ELR (cell line): ENCODE results near the gene LGMN.
A peak's percentile ranks its signal among the peaks of the same experiment; 100 is the strongest.
"Not testable (repeated sequence)": the region's sequence is repeated elsewhere in the genome, so short reads cannot be mapped to it uniquely, and the experiment has no call there.

ENCODE experiments used
- DNase-seq: peaks from one replicate; pipeline ENCODE4 v3.0.0-alpha.2; 2015; ENCODE audit warnings: low read depth

The LGMN gene

DNA sequence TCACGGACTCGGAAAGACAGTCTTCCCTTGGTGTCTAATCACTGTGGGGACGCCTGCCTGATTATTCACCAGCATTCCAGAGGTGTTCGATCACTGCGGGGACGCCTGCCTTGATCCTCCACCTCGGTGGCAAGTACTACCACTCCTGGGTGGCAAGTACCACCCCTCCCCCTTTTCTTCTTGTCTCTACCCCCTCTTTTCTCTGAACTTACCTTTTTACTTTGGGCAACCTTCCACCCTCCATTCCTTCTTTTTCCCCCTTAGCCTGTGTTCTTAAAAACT, 12.0 kb upstream of the LGMN start:
- no peak for DNase-seq

DNA sequence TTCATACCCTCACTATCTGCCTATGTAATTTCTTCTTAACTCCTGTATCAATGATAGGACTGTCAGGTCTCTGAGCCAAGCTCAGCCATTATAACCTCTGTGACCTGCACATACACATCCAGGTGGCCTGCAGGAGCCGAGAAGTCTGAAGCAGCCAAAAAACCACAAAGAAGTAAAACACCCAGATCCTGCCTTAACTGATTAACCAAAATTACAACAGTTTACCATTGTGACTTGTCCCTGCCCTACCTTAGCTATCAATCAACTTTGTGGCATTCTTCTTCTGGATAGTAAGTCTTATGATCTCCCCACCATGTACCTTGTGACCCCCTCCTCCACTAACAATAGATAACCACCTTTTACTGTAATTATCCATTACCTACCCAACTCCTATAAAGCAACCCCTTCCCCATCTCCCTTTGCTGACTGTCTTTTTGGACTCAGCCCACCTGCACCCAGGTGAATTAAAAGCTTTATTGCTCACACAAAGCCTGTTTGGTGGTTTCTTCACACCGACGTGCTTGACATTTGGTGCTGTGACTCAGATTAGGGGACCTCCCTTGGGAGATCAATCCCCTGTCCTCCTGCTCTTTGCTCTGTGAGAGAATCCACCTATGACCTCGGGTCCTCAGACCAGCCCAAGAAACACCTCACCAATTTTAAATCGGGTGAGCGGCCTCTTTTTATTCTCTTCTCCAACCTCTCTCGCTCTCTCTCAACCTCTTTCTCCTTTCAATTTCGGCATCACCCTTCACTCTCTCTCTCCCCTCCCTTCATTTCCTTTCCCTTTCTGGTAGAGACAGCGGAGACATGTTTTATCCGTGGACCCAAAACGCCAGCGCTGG, 11.5 kb upstream of the LGMN start:
- no peak for DNase-seq

DNA sequence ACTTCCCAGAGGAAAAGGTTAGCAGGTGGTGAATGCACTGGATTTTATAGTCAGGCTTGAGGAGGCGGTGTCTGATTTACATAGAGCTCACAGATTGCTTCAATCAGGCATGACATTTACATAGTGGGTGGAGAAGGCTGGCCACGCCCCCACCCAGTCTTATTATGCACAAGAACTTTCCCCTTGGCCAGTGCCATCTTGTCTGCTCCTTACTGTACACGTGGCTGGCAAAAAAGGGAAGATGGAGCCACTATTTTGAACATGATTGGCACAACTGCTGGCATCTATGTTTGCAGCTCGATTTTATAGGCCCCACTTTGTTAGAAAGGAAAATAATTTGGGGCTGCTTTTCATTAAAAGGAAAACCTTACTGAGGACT, 10.9 kb upstream of the LGMN start:
- DNase-seq = peak; percentile 37

DNA sequence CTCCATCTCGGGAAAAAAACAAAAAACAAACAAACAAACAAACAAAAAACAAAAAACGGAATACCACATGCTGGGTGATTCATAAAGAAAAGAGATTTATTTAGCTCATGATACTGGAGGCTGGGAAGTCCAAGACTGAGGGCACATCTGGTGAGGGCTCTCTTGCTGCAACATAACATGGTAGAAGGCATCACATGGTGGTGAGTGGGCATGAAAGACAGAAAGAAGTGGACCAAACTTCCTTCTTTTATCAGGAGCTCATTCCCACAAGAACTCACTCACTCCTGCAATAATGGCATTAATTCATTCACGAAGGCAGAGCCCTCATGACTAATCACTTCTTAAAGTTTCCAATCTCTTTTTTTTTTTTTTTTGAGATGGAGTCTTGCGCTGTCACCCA, 8.0 kb upstream of the LGMN start:
- no peak for DNase-seq

GRCh38 chr14:92755495-92755894, 7.1 kb upstream of the LGMN start:
- no peak for DNase-seq

GRCh38 chr14:92754966-92755365, 6.5 kb upstream of the LGMN start:
- no peak for DNase-seq

DNA sequence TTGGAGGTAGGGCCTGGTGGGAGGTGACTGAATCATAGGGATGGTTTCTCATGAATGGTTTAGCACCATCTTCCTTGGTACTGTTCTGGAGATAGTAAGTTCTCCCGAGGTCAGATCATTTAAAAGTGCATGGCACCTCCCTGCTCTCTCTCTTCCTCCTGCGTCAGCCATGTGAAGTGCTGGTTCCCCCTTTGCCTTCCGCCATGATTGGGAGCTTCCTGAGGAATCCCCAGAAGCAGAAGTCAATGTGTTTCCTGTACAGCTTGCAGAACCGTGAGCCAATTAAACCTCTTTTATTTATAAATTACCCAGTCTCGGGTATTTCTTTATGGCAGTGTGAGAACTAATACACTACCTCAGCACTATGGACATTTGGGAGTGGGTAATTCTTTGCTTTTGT, 4.8 kb upstream of the LGMN start:
- DNase-seq = no peak

DNA sequence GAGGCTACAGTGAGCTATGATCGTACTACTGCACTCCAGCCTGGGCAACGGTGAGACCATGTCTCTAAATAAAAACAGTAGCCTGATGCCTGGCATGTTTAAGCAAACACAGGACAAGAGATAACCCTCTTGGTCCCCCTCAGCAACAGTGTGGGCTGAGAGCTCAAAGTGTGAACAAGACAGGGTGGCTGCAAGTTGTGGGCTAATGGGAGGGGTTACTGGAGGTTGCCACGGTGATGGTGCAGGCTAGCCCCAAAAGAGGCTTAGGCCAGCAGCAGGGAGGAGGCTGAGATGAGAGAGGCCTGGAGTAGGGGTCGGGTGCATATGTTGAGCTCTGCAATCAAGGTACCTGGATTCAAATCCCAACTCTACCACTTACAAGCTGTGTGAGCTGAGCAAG, 3.4 kb upstream of the LGMN start:
- no peak for DNase-seq

GRCh38 chr14:92750994-92751400, 2.6 kb upstream of the LGMN start:
- no peak for DNase-seq

DNA sequence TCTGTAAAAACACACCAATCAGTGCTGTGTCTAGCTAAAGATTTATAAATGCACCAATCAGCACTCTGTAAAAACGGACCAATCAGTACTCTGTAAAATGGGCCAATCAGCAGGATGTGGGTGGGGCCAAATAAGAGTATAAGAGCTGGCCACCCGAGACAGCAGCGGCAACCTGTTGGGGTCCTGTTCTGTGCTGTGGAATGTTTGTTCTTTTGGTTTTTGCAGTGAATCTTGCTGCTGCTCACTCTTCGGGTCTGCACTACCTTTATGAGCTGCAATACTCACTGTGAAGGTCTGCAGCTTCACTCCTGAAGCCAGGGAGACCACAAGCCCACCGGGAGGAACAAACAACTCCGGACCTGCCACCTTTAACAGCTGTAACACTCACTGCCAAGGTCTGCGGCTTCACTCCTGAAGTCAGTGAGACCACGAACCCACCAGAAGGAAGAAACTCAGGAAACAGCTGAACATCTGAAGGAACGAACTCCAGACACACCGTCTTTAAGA, 1.8 kb upstream of the LGMN start:
- not testable (repeated sequence) for DNase-seq

DNA sequence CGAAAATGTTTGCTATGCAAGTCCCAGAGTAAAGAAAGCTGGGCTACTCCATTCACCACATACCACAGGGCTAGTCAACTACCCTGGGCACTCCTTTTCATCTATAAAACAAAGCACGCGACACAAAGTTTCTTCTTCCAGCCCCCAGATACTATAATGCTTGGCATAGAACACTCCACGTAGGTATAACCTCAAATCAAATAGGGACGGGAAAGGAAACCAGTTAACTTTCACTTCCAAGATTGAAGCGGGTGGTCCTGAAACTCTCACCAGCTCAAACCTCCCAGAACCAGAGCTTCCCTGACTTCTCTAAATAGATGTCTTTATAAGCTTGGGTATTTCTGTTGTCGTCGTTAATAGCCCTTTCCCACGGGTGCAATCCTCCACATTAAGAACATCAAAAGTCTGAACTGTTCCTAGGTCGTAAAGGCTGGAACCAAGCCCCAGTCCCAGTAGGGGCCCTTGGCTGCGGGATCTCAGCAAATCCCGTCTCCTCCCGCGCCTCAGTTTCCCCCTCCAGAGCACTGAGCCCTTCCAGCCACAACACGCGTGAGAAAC, 647 bp downstream of the LGMN start:
- peak; percentile 41 for DNase-seq

DNA sequence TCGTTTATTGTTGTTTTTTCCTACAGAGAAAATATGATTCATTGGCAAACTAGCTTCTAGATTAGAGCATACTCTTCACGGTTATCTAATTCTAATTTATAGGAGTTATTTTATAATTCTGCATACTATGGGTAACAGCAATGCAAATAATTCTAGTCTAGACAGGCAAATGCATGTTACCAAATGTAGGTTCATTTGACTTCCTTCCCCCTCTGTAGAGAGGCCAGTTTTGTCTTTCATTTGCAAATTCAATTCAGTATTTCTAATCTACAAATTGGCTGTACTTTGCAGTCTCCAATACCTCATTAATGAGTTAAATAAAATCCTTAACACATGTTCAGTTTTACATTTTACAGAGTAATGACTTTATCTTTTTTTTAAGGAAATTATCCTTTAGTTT, 4.2 kb downstream of the LGMN start:
- DNase-seq = no peak

- no peak for DNase-seq
These were observed 8.0 kb downstream of the LGMN start for GRCh38 chr14:92740440-92740839.

- no peak for DNase-seq
These were observed 10.7 kb downstream of the LGMN start for GRCh38 chr14:92737619-92738188.

- no peak for DNase-seq
These were observed 11.2 kb downstream of the LGMN start for GRCh38 chr14:92737206-92737605.

DNA sequence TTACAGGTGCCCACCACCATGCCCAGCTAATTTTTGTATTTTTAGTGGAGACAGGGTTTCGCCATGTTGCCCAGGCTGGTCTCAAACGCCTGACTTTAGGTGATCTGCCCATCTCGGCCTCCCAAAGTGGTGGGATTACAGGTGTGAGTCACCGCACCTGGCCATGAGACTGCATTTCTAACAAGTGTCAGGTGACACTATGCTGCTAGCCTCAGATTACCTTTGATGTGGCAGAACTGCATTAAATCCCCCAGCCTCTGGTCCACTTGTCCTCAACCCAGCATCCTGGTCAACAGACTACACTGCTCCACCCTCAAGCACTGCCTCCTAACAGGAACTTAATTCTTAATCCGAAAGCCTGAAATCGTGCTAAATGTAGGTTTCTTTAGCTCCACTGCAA, 13.1 kb downstream of the LGMN start:
- no peak for DNase-seq

- DNase-seq = no peak
These were observed 13.8 kb downstream of the LGMN start for GRCh38 chr14:92734618-92735017.

DNA sequence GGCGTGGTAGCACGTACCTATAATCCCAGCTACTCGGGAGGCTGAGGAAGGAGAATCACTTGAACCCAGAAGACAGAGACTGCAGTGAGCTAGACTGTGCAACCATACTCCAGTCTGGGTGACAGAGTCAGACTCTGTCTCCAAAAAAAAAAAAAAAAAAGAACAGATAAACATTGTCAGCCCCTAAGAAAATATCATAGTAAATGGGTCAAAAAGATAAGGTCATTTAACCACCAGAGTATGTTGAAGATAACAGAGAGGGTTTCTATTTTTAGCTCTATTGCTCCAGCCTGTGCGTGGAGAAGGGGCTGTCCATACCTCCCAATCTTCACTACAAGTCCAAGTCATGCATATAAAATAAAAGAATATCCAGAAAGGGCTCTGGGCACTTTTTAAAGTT, 15.4 kb downstream of the LGMN start:
- DNase-seq = no peak

- DNase-seq = no peak
These were observed 16.8 kb downstream of the LGMN start for GRCh38 chr14:92731622-92732115.

DNA sequence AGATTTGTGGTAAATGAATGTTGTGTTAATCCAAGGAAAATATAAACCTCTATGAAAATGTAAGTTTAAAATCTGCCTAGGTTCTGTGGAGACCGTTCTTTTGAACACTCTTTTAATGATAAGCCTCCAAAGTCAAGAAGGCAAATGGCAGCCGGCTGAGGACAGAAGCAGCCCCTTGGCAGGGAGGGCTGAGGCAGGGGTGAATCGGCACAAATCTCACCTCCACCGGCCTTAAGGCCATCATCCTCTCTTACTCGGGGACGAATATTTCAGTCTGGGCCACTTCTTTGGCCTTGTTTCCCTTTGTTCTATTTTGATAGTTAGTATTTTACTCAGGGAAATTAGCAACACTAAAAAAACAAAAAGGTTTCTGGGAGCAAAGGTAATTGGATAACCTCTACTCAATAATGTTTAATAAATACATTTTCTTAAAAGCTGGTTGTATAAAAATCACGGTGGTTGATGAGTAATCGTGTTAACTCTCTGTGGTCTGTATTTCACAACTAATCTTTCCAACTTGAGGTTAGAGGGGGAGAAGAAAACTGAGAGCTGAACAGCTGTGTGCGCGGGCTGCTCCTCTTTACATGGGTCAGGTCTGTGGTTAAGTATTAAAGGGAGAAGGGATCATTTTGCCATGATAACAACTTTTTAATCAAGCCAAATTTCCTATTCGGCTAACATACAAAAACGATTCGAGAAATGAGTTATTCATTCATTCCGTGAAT, 18.6 kb downstream of the LGMN start:
- DNase-seq = peak; percentile 93

GRCh38 chr14:92728759-92729364, 19.6 kb downstream of the LGMN start:
- DNase-seq = peak; percentile 76

- no peak for DNase-seq
These were observed 21.5 kb downstream of the LGMN start for GRCh38 chr14:92726933-92727262.
